Kidney epithelial cell (primary cell): ENCODE results near the gene CNOT1. TPM values are rescaled to one million over a fixed set of nuclear protein-coding genes. Genes with fewer than 3 reads are reported as not detected.
"Not testable (repeated sequence)": the region's sequence is repeated elsewhere in the genome, so short reads cannot be mapped to it uniquely, and the experiment has no call there.

Source experiments
- DNase-seq: peaks from one replicate; pipeline ENCODE4 v3.0.0-alpha.2; 2010; ENCODE audit warnings: low read depth
- H3K27me3 ChIP-seq: 2 replicates; pipeline ENCODE4 v1.6.0; 2011; ENCODE audit warnings: low read length; ENCODE audit not compliant: control insufficient read depth, insufficient read depth
- H3K36me3 ChIP-seq: 2 replicates; pipeline ENCODE4 v1.5.1; 2011; ENCODE audit warnings: low read length; ENCODE audit not compliant: control insufficient read depth, insufficient read depth
- H3K4me3 ChIP-seq: 2 replicates; pipeline ENCODE4 v1.5.1; 2011; ENCODE audit warnings: low read depth, mild to moderate bottlenecking, control low read depth, low read length
- total RNA-seq: library from RNA; depleted of rRNA; stranded (reverse); fragments of >200 nt; gene quantifications from 2 replicates; pipeline ENCODE4 v1.2.3, GENCODE V29; 2015
- TF ChIP-seq, protein P1 (sequence below): IDR thresholded peaks from 2 replicates; pipeline ENCODE4 v1.5.1; 2011; ENCODE audit warnings: mild to moderate bottlenecking, moderate library complexity, low read length, control low read depth, inconsistent platforms; ENCODE audit not compliant: insufficient read depth, poor library complexity, severe bottlenecking

Gene CNOT1
- total RNA-seq, 1 donor from 2014 or later, result 132 TPM

DNA sequence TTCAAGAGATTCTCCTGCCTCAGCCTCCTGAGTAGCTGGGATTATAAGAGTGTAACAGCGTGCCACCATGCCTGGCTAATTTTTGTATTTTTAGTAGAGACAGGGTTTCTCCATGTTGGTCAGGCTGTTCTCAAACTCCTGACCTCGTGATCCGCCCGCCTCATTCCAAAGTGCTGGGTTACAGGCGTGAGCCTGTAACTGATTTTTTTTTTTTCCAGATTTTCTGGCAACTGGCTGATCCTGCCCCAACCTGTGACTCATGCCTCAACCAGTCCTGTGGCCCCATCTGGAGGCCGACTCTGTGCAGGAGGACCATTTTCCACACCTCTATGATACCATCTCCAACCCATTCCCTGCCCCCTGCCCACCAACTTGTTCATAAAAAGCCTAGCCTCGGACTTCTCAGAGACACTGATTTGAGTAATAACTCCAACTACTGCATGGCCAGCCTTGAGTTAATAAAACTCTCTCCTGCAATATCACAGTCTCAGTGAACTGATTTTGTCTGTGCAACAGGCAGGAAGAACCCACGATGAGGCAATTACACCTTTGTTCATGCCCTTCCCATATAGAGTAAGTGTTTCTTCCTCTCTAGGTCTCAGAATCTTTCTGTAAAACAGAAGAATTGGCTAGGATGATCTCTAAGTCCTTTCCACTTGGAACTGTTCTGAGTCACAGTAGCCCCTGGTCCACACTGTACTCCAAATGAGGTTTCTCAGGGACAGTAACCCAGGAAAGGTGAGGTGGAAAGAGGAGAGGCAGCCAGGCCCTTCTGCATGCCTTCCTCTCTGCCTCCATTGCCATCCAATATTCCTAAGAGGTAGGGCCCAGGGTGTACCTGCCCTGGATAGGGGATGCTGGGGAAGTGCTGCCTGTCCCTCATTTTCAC lies 8.8 kb upstream of the CNOT1 start:
- Histone ChIP-seq H3K36me3 (no peaks in the 10 kb centered on the region), H3K27me3 (no peaks in the 10 kb centered on the region), H3K4me3 (no peak overlapping the region)
- DNase-seq, result peak; percentile 60
- TF ChIP-seq, protein P1, sequence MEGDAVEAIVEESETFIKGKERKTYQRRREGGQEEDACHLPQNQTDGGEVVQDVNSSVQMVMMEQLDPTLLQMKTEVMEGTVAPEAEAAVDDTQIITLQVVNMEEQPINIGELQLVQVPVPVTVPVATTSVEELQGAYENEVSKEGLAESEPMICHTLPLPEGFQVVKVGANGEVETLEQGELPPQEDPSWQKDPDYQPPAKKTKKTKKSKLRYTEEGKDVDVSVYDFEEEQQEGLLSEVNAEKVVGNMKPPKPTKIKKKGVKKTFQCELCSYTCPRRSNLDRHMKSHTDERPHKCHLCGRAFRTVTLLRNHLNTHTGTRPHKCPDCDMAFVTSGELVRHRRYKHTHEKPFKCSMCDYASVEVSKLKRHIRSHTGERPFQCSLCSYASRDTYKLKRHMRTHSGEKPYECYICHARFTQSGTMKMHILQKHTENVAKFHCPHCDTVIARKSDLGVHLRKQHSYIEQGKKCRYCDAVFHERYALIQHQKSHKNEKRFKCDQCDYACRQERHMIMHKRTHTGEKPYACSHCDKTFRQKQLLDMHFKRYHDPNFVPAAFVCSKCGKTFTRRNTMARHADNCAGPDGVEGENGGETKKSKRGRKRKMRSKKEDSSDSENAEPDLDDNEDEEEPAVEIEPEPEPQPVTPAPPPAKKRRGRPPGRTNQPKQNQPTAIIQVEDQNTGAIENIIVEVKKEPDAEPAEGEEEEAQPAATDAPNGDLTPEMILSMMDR, result peak; percentile 52

DNA sequence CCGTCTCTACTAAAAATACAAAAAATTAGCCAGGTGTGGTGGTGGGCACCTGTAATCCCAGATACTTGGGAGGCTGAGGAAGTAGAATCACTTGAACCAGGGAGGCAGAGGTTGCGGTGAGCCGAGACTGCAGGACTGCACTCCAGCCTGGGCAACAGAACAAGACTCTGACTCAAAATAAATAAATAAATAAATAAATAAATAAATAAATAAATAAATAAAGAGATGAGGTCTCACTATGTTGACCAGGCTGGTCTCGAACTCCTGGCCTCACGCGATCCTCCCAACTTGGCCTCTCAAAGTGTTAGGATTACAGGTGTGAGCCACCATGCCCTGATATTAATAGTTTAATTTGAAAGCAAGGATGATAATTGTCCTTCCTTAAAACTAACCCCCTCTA lies 7.4 kb upstream of the CNOT1 start:
- H3K36me3 ChIP-seq, DNase-seq, H3K4me3 ChIP-seq, H3K27me3 ChIP-seq: not testable (repeated sequence)

DNA sequence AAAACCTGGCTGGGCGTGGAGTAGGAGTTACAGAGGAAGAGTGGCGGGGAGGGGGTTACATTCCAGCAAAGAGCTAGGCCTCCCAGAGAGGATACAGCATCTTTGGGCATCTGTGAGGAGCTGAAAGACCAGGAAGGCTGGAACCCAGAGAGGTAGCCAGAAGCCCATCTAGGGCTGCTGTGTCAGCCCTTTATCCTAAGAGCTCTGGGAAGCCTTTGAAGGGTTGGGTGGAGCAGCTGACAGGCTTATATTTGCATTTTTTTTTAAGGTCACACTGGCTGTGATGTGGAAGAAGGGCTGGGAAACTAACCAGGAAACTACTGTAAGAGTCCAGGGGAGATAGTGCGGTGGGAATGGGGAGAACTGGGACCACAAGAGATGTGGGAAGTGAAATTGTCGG lies 6.8 kb upstream of the CNOT1 start:
- no peak overlapping the region for H3K4me3 ChIP-seq
- TF ChIP-seq, protein P1, result no peak
- H3K27me3 ChIP-seq, result no peaks in the 10 kb centered on the region
- no peaks in the 10 kb centered on the region for H3K36me3 ChIP-seq
- DNase-seq, result no peak

DNA sequence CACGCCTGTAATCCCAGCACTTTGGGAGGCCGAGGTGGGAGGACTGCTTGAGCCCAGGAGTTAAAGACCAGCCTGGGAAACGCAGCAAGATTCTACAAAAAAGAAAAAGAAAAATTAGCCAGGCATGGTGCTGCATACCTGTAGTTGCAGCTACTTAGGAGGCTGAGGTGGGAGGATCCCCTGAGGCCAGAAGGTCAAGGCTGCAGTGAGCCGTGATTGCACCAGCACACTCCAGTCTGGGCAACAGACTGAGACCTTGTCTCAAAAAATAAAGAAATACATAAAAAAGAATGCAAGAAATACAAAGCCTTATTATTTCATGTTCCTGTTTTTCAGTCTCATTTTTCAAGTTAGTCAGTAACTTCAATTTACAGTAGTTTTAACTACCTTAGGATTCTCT lies 5.9 kb upstream of the CNOT1 start:
- no peaks in the 10 kb centered on the region for H3K27me3 ChIP-seq
- DNase-seq, result no peak
- TF ChIP-seq, protein P1, result no peak
- no peak overlapping the region for H3K4me3 ChIP-seq
- H3K36me3 ChIP-seq, result no peaks in the 10 kb centered on the region

DNA sequence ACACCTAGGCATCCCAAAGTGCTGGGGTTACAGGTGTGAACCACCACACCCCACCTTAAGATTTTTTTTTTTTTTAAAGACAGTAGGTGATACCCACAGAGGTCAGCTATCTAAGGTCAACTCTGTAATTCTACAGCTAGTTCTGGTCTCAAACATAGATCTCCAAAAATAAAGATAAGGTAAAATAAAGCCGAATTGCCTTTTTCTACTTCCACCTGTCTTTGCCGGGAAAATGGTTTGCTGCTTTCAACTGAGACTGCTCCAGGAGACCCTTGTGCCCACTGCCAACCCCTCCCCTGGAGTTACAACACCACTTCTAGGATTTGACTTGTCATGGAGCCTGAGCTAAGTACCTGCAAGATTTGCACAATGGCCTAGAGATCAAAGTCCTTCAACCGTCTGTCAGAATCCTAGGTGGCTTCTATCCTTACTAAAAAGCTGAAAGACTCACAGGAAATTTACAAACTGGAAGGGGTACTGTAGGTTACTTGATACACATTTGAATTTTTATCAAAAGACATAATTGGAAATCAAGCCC lies 4.7 kb upstream of the CNOT1 start:
- Histone ChIP-seq H3K36me3 (no peaks in the 10 kb centered on the region), H3K4me3 (no peak overlapping the region), H3K27me3 (no peaks in the 10 kb centered on the region)
- TF ChIP-seq, protein P1, result no peak
- DNase-seq, result no peak

DNA sequence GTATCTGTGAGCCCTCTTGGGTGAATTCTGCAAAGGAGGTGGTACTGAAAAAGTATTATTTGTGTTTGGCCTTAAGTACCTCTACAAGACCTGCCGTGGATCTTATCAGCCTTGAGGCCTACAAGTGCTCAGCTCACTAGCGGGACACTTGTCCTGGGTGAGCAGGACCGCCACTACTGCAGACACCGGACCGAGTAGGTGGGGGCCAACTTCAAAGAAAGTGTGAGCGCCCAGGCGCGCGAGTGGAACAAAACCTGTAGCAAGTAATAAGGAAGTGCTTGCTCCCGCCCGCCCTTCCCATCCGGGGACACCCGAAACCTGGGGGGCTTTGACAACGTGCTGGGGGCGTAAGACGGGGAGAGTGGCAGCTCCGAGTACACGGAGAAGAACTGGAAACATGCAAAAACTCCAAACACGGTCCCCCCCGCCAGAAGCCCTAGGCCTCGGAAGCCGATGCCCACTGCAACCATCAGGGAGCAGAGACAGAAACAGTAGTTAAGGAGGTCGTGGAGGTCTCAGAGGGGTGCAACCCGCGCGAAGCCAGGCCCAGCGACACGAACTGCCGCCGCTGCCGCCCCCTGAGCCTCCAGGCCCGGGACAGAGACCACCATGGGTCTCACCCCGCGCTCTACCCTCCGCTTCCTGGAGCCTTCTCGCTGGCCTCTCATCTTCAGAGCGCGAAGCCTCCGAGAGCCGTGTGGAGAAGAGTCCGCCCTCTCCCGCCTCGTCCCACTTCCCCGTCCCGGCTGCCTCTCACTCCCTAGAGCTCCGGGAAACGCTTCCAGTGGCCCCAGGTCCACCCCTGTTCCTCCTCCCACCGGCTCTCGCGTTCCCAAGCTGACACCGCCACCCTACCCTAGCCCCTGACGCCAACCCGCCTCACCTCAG lies 537 bp downstream of the CNOT1 start:
- H3K27me3 ChIP-seq, result no peaks in the 10 kb centered on the region
- no peak for DNase-seq
- TF ChIP-seq, protein P1, result no peak
- H3K36me3 ChIP-seq, result no peaks in the 10 kb centered on the region
- peak overlapping the region; percentile 68 for H3K4me3 ChIP-seq
